Measurements from ENCODE around the gene ALKBH5. TPM values are rescaled to one million over a fixed set of nuclear protein-coding genes. Genes with fewer than 3 reads are reported as not detected.
"Not testable (repeated sequence)": the region's sequence is repeated elsewhere in the genome, so short reads cannot be mapped to it uniquely, and the experiment has no call there.

The ALKBH5 gene
- total RNA-seq, 4 donors from 2014 or later: 56.0 to 87.2 (median 76.4) TPM

GRCh38 chr17:18205861-18206260 is 22.2 kb downstream of the ALKBH5 start:
- intact Hi-C loops (cut with DNase I; ENCODE audit: low total_unique reads): no loop called here
- no peak overlapping the region for H3K4me3 ChIP-seq (ENCODE audit: low read depth, poor library complexity, severe bottlenecking)
- WGBS, 2 donors: 66 to 69% methylated on average over 2 of the region's 2 CpGs
- DNase-seq (ENCODE audit: low spot score in 2 of 2): no peak
- no peak for TF ChIP-seq POLR2A (IDR thresholded peaks at IDR 0.05)

DNA sequence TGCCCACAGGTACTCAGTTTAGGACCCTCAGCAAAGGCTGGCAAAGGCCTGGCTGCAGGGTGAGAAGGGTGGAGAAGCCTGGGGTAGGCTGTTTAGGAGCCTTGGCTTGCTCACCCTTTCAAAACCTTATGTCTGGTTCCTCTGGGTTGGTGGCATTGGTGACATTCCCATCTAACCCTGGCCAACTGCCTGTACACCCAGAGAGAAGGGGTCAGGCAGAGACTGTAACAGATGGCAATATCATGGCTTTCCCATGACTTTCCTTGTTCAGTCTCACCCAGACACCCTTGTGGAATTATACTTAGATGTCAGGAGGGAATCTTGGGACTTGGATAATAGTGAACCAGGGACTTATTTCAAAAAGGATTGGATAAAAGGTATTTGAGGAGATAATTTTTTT is 23.3 kb downstream of the ALKBH5 start:
- DNase-seq (ENCODE audit: low spot score in 2 of 2): no peak
- intact Hi-C loops (cut with DNase I; ENCODE audit: low total_unique reads): no loop called here
- H3K4me3 ChIP-seq (ENCODE audit: low read depth, poor library complexity, severe bottlenecking): no peak overlapping the region
- no peak for TF ChIP-seq POLR2A (IDR thresholded peaks at IDR 0.05)
- no peak for TF ChIP-seq CTCF (IDR thresholded peaks at IDR 0.05)

DNA sequence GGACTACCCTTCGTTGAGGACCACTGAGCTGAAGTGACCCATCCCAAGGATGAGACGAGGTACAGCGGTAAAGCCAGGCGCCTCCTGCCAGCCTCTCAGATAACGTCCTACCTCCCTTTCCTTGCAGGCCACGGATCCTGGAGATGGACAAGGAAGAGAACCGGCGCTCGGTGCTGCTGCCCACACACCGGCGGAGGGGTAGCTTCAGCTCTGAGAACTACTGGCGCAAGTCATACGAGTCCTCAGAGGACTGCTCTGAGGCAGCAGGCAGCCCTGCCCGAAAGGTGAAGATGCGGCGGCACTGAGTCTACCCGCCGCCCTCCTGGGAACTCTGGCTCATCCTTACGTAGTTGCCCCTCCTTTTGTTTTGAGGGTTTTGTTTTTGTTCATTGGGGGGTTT is 24.5 kb downstream of the ALKBH5 start:
- TF ChIP-seq CTCF (IDR thresholded peaks at IDR 0.05) (no peak), POLR2A (IDR thresholded peaks at IDR 0.05) (no peak)
- DNase-seq (ENCODE audit: low spot score in 2 of 2): no peak
- WGBS, 2 donors: 86 to 92% methylated on average over 19 of the region's 19 CpGs
- no peak overlapping the region for H3K4me3 ChIP-seq (ENCODE audit: low read depth, poor library complexity, severe bottlenecking)
- intact Hi-C loops (cut with DNase I; ENCODE audit: low total_unique reads): no loop called here

DNA sequence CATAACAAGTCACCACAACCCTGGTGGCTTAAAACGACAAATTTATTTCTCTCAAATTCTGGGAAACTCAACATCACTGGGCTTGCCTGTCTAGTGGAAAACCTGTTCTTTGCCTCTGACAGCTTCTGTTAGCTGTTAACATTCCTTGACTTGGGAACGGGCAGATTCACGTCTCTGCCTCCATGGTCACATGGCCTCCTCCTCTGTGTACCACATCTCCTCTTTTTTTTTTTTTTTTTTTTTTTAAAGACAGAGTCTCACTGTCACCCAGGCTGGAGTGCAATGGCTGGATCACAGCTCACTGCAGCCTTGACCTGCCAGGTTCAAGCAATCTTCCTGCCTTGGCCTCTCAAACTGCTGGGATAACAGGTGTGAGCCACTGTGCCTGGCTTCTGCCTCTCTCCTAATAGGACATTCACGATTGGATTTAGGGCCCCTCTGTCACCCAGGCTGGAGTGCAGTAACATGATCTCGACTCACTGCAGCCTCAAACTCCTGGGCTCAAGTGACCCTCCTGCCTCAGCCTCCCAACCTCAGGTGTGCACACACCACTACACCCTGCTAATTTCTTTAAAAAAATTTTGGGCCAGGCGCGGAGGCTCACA is 30.1 kb downstream of the ALKBH5 start:
- WGBS, 2 donors: 49 to 65% methylated on average over 7 of the region's 7 CpGs

GRCh38 chr17:18216906-18217305 is 33.3 kb downstream of the ALKBH5 start:
- H3K4me3 ChIP-seq (ENCODE audit: low read depth, poor library complexity, severe bottlenecking); intact Hi-C loops (cut with DNase I; ENCODE audit: low total_unique reads); DNase-seq (ENCODE audit: low spot score in 2 of 2): not testable (repeated sequence)
- 82 to 86% methylated on average over 11 of the region's 11 CpGs for WGBS, 2 donors

More for the DNA sequence above, 30.1 kb downstream of the ALKBH5 start:
- H3K4me3 ChIP-seq (ENCODE audit: low read depth, poor library complexity, severe bottlenecking): no peak overlapping the region
- DNase-seq (ENCODE audit: low spot score in 2 of 2): no peak
- intact Hi-C loops (cut with DNase I; ENCODE audit: low total_unique reads): no loop called here
- TF ChIP-seq POLR2A (IDR thresholded peaks at IDR 0.05) (no peak), CTCF (IDR thresholded peaks at IDR 0.05) (no peak)

- intact Hi-C loops (cut with DNase I; ENCODE audit: low total_unique reads): no loop called here
- no peak overlapping the region for H3K4me3 ChIP-seq (ENCODE audit: low read depth, poor library complexity, severe bottlenecking)
- 14% methylated on average over 6 of the region's 6 CpGs for WGBS, 2 donors
- no peak for TF ChIP-seq POLR2A (IDR thresholded peaks at IDR 0.05)
- TF ChIP-seq CTCF (IDR thresholded peaks at IDR 0.05): peak in 1 of 3 donors; percentile 75
- DNase-seq (ENCODE audit: low spot score in 2 of 2): peak; percentile 71 to 94
Observed at GRCh38 chr17:18217412-18218015, 33.9 kb downstream of the ALKBH5 start.
